AG20443 (cell line): ENCODE results near the gene BMP6.

Source experiments
- DNase-seq: peaks from one replicate; pipeline ENCODE4 v3.0.0; 2012; ENCODE audit warnings: low spot score, mixed read lengths

Gene BMP6

DNA sequence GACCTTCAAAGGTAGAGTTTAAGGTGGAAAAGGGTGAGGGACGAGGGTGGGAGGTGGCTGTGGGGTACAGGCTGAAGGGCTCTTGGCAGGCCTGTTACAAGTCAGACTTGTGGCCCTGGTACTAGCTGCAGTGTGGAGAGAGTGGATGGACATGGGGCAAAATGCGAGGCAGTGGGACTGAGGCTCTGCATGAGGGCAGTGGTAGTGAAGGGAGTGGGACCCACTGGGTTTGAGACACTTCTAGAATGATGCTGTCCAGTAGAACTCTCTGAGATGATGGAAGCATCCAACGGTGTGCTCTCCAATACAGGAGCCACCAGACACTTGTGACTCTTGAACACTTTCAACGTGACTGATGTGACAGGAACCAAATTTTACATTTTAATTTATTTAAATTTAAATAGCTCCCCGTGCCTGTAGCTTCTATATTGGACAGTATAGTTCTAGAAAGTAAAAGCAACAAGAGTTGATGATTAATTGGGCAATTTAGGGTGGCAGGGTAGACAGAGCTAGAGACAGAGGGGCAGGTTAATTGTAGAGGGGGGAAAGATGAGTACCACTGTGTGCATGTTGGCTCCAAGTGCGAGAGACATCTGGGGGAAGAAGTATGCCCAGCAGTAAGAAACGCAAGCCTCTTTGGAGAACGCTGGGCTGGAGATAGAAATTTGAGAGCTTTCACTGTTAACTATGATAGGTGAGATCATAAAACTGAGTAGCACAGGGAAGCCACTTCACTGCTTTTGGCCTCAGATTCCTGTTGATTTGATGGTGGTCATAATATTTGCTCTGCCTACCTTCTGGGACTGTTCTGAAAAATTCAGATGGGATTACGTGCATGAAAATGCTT lies 107.2 kb downstream of the BMP6 start:
- no peak for DNase-seq

DNA sequence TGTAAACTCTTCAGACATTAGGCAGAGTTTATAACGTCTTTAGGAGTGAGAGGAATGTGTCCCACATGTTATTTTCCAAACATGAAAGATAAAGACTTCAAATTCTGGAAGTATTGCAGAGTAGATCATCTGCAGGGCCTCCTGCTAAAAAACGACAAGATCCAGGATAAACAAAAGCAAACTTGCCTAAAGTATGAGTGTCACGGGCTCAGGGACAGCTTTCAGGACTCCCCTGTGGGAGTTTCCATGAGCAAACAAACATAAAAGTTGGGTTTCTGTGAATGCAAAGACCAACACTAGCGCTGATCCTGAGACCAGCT lies 107.8 kb downstream of the BMP6 start:
- no peak for DNase-seq

DNA sequence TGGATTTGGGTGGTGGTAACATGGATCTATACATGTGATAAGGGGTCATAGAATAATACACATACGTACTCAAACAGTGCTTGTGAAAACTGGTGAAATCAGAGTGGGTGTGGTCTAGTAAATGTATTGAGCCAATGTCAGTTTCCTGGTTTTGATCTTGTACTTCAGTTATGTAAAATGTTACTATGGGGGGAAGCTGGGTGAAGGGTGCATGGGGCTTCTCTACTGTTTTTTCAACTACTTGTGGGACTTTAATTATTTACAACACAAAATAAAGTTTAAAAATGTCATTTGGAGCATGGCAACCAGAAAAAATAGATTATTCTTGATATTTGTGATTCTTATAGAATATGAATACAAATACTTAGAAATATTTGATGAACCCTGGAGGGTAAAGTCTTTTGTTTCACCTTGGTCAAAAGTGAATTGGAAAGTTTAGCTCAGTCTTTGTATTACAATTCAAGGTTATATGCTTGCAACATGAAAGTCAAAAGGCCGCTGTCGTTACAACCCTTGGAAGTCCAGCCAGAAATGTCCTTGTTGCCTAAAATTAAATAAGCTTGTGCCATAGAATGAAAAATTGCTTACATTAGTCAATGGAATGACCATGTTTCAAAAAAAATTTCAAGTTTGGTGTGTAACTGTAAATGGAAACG lies 110.6 kb downstream of the BMP6 start:
- DNase-seq = no peak

DNA sequence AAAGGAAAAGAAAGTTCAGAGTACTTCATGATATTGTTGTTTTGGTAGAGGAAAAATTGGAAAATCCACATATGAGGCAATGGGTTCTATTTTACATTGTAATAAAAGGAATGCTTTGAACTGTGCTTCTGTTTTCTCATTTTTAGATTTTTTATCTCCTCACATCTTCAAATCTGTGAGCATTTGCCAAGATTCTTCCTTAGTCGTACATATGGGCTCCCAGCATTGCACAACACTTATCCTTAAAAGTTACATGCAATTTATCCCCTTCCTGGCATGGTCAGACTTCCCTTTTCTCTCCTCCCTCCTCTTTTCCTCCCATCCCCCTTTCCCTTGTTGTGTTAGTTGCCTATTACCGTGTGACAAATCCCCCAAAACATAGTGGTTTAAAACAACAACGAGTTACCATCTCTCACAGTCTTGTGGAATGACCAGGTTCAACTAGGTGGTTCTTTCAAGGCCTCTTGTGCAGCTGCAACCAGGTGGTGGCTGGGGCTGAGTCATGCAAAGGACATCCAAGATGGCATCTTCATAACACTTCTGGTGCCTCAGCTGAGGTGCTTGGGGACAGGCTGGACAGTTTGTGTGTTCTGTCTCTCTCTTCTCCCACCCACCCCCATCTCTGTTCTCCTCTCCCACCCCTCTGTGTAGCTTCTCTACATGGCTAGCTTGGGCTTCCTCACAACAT lies 116.0 kb downstream of the BMP6 start:
- DNase-seq = no peak

DNA sequence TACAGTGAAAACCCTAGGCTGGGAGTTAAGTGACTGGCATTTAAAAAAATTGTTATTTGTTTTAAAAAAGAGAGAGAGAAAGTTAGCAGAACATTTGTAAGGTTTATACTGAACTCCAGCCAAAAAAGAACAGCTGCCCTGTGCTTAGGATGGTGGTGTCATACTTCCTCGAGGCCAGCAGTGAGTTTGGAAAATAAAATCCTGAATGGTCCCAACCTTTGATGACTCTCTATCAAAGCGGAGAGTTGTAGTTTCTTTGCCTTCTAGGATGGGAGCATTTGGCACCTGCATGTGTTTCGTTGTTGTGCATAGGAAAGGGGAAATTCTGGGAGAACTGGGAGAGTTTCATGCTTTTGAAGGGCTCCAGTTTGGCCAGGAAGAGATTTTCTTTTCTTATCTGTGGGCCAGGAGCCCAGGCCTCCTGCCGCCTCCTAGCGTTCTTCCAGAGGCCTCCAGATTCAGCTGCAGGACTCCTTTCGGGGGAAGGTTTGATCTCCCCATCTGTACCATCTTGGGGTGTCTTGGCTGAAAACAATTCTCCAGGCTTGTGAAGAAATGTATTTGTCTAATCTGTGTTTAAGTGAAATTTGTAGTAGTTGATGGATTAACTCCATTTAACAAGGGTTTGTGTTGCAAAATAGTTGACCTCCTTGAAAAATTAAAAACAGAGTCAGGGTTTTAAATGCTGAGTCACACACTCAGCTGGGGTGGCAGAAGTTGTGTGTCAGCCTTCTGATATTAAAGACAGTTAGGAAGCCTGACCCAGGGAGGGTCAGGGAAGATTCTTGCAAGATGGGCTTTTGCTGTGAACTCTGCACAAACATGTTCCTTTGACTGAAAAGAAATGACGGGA lies 121.3 kb downstream of the BMP6 start:
- peak; percentile 49 for DNase-seq

DNA sequence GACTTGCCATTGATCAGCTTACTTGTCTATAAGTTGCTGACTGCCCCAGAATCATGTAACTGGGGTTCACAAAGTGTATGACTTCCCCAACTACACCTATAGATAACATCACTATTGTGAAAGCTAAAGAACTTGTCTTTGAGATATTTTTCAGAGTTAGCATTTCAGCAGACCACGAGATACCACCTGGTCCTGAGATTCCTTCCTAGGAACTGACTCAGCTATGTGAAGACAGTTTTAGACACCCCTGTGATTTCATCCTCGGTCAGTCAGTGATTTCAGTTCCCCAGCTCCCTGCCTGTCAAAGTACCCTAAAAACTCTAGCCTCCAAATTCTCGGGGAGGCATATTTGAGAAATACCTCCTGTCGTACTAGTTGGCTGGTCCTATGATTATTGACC lies 122.3 kb downstream of the BMP6 start:
- DNase-seq = no peak

DNA sequence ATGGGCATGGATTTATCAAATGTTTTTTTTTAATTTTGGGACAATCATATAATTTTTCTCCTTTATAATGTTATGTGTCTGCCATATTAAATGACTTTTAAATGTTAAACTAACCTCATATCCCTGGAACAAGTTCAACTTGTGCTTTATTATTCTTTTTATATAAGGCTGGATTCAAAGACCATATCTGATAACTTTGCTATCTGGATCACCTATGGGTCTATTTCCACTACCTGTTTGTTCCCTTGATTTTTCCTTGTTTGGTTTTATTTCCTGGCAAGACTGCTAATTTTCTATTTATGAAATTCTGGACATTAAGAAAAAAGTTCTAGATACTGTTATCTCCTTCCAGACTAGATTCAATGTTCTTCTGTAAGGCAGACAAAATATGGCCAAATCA lies 125.9 kb downstream of the BMP6 start:
- DNase-seq = no peak

DNA sequence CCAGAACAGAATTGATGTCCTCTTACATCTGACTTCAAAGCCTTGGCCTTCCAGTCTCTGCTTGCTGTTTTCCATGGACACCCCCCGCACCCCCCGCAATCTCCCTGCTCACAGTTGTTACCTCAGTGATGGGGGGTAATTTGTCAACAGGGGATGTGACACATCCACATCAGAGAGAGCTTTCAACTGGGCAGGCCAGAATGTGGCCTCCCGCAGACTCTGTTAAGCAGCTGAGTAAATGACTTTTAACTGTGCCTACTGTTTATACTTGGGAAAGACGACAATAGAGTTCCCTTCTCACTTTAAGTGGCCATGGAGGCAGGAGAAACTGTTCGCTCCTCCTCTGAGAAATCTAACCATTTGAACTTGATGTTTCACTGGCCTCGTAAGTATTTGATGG lies 133.7 kb downstream of the BMP6 start:
- no peak for DNase-seq

DNA sequence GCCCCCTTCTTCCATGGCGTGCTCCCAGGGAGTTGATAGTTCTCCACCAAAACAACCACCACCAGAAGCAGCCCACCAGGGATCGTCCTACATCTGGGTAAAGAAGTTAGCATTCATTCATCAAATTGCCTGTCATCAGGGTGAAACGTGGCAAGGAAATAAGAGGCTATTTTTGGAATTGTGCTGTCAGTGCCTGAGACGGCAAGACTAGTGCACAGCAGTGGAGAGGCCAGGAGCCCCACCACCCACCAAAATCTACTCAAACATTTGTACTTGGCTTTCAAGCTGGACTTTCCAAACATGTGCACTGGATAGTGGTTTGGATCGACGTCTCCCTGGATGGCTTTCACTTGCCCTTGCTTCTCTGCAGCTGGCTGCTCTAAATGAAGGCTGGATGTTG lies 139.9 kb downstream of the BMP6 start:
- DNase-seq = no peak

DNA sequence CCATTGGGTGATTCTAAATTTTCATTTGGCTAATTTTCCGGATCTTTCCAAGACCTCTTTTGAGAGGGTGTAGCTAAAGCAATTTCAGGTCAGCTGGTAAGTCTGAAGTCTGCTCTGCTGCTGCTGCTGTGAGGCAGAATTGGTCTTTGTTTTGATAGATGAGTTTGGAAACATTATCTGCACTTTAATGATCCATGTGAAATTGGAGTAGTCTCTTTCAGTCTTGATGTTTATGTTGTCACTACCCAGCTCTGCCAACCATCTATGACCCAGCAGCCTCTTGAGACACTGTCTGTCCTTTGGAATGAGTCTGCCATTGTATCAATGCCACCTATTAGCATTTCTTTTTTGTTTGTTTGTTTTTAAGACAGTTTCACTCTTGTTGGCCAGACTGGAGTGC lies 140.6 kb downstream of the BMP6 start:
- DNase-seq = no peak

DNA sequence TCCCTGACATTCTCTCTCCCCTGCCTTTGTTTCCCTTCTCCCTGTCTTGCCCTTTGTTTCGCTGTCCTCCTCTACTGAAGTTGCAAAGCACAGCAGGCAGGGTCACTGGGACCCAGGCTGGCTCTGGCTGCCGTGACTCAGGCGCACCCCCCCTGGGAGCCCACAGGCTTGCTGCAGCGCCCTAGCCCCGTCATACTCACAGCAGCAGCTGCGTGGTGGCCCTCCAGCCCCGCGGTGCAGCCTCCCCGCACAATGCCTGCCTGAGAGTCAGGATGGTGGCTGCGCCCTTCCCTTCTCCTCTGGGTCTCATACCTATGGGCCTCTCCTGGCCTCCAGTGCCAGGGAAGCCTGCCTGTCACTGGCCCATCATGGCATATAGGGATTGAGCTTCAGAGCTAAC lies 143.0 kb downstream of the BMP6 start:
- DNase-seq = no peak

DNA sequence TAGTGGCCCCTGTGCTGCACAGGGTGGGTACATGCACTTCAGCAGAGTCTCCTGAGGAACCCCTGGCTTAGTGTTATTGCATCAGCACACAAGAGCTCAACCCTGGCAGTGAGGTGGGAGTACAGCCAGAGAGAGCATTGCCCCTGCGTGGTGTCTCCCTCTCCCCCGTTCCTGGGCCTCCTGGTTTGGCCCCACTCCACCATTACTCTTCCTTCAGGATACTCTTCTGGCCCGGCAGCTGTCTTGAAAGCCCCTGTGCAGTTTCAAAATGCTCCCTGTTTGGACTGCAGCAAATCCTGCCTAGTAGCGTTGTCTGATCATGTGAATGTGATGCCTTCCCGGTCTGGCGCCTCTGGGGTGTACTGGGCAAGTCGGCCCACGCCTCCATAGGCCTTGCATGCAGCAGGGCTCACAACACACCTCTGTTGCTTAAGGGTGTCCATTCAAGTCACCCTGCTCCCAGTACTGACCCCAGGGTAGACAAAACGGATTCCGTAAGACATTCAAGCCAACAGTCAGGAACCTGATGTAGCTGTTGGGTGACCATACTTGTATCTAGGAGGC lies 152.6 kb downstream of the BMP6 start:
- no peak for DNase-seq

DNA sequence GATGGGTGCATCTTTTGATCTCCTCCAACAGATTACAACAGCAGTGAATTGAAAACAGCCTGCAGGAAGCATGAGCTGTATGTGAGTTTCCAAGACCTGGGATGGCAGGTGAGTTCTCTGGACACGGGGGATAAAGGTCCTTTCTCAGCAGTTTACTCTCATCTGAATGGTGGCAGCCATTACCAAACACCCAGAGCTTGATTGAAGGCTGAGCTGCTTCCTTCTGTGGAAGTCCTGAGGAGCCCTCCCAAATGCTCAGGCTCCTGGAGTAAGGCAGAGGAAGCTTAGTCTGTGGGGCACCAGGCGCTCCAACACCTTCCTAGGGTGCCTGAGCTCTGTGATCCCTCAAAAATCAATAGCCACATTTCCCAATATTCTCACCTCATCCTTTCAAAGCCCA lies 153.1 kb downstream of the BMP6 start:
- DNase-seq = no peak

DNA sequence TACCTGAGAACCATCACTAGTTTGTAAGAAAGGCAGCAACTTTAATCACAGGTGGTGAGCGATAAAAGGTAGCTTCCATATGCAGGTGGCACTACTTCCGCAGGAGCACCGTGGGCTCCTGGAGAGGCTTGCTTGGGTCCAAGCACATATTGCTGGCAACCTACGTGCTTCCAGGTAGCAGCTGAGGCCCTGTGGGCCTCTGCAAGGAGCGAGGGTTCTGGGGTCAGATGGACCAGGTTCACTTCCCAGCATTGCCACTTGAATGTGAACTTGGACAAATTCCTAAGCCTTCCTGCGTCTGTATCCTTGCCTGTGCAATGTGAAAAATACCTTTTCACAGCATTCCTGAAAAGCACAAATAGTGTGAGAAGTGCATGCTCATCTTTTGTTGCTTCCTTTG lies 153.7 kb downstream of the BMP6 start:
- no peak for DNase-seq

DNA sequence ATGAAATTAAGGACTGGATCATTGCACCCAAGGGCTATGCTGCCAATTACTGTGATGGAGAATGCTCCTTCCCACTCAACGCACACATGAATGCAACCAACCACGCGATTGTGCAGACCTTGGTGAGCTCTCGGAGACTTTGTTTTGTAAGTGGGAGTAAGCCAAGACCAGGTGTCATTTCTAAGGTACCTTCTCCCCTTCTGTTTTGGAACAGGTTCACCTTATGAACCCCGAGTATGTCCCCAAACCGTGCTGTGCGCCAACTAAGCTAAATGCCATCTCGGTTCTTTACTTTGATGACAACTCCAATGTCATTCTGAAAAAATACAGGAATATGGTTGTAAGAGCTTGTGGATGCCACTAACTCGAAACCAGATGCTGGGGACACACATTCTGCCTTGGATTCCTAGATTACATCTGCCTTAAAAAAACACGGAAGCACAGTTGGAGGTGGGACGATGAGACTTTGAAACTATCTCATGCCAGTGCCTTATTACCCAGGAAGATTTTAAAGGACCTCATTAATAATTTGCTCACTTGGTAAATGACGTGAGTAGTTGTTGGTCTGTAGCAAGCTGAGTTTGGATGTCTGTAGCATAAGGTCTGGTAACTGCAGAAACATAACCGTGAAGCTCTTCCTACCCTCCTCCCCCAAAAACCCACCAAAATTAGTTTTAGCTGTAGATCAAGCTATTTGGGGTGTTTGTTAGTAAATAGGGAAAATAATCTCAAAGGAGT lies 154.2 kb downstream of the BMP6 start:
- DNase-seq = no peak

DNA sequence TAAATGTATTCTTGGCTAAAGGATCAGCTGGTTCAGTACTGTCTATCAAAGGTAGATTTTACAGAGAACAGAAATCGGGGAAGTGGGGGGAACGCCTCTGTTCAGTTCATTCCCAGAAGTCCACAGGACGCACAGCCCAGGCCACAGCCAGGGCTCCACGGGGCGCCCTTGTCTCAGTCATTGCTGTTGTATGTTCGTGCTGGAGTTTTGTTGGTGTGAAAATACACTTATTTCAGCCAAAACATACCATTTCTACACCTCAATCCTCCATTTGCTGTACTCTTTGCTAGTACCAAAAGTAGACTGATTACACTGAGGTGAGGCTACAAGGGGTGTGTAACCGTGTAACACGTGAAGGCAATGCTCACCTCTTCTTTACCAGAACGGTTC lies 154.8 kb downstream of the BMP6 start:
- no peak for DNase-seq

DNA sequence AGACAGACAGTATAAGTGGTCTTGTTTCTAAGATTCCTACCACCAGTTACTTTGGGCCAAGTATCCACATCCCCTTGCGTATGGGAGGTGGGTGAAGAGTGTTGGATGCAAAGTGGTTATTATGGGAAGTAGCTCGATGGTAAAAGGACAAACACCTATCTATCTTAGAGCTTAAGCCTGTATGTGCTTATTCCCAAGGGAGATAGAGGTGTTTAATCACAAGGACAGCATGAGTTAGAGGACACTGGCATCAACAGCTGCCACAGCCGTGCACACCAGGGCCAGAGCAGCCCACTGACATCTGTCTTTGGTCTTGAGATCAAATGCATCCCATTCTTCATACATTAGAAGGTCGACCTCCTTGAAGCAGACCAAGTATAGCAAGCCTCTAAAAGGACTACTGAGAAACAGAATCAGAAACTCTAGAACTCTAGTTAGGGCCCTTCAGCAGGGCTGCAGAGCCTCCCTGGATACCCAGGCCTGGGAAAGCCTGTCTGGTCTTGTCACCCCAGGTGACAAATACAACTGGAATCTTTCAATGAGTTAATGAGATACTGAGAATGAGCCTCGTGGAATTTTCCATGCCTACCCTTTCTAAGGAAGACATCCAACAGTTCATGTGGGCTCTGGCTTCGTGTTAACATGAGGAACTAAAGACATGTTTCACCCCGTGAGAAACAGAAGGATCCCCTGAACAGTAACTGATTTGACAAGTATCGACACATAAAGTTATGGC lies 156.0 kb downstream of the BMP6 start:
- DNase-seq = no peak

DNA sequence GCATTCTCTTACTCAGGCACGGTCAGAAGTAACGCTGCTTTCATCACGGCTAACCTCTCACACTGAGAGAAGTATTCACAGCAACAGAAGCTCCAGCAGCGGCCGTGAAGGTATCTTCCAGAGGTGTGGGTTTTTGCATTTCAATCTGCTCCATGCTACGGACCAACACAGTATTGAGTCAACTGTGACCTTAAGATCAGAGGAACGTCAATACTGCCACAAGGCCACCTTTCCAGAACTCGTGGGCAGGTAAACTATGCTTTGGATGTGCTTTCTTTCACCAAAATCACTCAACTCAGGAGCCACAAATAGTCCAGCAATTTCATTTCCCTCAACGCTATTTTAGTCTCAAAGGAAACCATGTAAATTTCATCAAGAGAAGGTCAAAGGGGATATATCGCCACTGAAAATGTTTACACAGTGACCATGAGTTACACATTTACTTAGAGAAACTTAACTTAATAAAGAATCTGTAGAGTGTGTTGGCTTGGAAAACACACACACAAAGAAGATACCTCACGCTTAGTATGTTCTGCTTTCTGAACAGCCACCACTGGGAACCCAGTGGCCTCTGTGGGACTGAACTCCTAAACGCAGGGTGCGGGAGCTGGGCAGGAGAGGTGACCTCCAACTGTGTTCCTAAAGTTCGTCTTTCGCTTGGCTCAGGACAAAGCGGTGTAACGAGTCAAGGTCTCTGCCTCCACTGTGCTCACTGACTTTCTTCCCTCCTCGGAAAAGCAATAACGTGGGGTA lies 156.8 kb downstream of the BMP6 start:
- no peak for DNase-seq

DNA sequence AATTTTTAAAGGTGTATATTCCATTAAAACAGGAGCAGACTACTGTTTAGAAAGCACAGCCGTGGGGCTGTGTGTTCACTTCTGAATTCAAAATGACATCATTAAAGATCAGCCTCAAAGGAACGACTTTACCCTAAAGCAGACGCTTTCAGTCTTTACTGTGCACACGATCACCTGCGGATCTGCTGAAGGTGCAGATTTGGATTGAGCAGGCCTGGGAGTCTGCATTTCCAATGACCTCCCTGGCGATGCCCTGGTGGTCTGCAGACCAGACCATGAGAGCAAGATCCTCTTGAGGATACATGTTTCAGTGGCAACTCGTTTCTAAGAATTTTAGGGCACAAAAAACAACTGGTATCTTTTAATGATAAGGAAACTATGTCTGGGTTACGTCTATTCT lies 157.5 kb downstream of the BMP6 start:
- DNase-seq = no peak

DNA sequence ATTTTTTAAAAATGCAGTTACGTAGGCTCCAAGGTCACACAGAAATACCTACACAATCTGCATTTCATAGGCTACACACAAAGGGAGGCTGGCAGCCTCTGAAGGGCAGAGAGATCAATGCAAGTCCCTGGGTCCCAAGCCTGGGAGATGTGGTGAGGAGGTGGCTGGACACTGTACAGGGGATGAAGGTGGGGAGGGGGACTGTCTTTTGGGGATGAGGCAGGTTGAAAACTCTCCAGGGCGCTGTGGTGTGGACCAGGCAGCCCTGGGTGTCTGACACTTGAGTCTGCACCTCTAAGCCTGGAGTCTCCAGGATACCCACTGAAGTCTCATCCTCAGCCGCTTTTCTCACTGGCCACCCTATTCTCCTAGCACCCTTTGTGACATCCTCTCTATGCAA lies 160.2 kb downstream of the BMP6 start:
- no peak for DNase-seq
